OCI-LY3 (cell line): ENCODE data around the gene AP1S3.

Source experiments
- H2AFZ ChIP-seq: fragments of 200-600, 300-600 bp; shearing (Covaris generic); 2 replicates; pipeline ENCODE4 v1.6.0; 2014; ENCODE audit warnings: antibody characterized with exemption, low read depth, low read length
- H3K27ac ChIP-seq: fragments of 200-600, 300-600 bp; sonication (generic); 2 replicates; pipeline ENCODE4 v1.5.1; 2014; ENCODE audit warnings: mild to moderate bottlenecking, low read length, moderate library complexity, mixed read lengths
- H3K27me3 ChIP-seq: fragments of 200-600, 300-600 bp; sonication (generic); 2 replicates; pipeline ENCODE4 v1.6.1; 2014; ENCODE audit warnings: low read depth, low read length, mixed read lengths
- H3K36me3 ChIP-seq: fragments of 200-600, 300-600 bp; sonication (generic); replicated peaks from 2 replicates; pipeline ENCODE3; 2014; ENCODE audit warnings: low read depth, low read length, mixed read lengths
- H3K4me1 ChIP-seq: fragments of 300-600, 200-600 bp; sonication (generic); 2 replicates; pipeline ENCODE4 v1.6.1; 2014; ENCODE audit warnings: low read length, mixed read lengths
- H3K4me2 ChIP-seq: fragments of 200-600, 300-600 bp; sonication (generic); 2 replicates; pipeline ENCODE4 v1.6.1; 2014; ENCODE audit warnings: low read length, mixed read lengths
- H3K4me3 ChIP-seq: fragments of 300-600, 200-600 bp; sonication (generic); 2 replicates; pipeline ENCODE4 v1.5.1; 2014; ENCODE audit warnings: antibody characterized with exemption, mild to moderate bottlenecking, low read length, moderate library complexity
- H3K79me2 ChIP-seq: fragments of 300-600, 200-600 bp; shearing (Covaris generic); 2 replicates; pipeline ENCODE4 v1.6.1; 2014; ENCODE audit warnings: mild to moderate bottlenecking, low read length, mixed read lengths
- H3K9ac ChIP-seq: fragments of 300-600, 200-600 bp; shearing (Covaris generic); 2 replicates; pipeline ENCODE4 v1.6.0; 2014; ENCODE audit warnings: mild to moderate bottlenecking, low read length, moderate library complexity
- H3K9me3 ChIP-seq: fragments of 200-600, 300-600 bp; shearing (Covaris generic); 2 replicates; pipeline ENCODE4 v1.6.1; 2014; ENCODE audit warnings: low read length, mixed read lengths; ENCODE audit not compliant: insufficient read depth
- H4K20me1 ChIP-seq: fragments of 200-600, 300-600 bp; sonication (generic); 2 replicates; pipeline ENCODE4 v1.6.1; 2016; ENCODE audit warnings: low read length, mixed read lengths; ENCODE audit not compliant: insufficient read depth
- EZH2phosphoT487 ChIP-seq: fragments of 200-600 bp; shearing (Covaris generic); IDR thresholded peaks from 2 replicates; pipeline ENCODE4 v1.6.1; 2018; ENCODE audit warnings: antibody characterized with exemption, mixed run types, low read depth
- TF ChIP-seq, protein P1 (sequence below): fragments of 200-600, 300-600 bp; sonication (generic); IDR thresholded peaks from 2 replicates; pipeline ENCODE4 v1.5.1; 2014; ENCODE audit warnings: antibody characterized with exemption, low read length, low read depth

The AP1S3 gene

DNA sequence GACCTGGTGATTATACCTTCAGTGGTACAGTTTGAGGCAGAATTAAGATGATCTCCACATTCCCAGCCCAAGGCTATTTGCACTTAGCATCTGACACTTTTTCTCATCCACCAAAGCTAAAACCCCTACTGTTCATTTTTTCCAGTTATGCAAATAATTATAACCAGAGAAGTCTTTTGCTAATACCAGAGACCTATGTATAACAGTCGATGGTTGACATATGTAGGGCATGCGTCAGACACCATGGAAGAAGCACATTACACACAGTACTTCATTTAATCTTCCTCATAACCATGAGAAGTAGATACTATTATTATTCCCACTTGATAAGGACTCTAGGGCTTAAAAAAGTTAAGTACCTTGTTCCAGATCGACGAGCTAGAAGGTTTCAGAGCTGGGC is 36.5 kb downstream of the AP1S3 start:
- H3K4me1 ChIP-seq: peaks cover 60% of the 10 kb centered on the region
- H3K27me3 ChIP-seq: no peaks in the 10 kb centered on the region

DNA sequence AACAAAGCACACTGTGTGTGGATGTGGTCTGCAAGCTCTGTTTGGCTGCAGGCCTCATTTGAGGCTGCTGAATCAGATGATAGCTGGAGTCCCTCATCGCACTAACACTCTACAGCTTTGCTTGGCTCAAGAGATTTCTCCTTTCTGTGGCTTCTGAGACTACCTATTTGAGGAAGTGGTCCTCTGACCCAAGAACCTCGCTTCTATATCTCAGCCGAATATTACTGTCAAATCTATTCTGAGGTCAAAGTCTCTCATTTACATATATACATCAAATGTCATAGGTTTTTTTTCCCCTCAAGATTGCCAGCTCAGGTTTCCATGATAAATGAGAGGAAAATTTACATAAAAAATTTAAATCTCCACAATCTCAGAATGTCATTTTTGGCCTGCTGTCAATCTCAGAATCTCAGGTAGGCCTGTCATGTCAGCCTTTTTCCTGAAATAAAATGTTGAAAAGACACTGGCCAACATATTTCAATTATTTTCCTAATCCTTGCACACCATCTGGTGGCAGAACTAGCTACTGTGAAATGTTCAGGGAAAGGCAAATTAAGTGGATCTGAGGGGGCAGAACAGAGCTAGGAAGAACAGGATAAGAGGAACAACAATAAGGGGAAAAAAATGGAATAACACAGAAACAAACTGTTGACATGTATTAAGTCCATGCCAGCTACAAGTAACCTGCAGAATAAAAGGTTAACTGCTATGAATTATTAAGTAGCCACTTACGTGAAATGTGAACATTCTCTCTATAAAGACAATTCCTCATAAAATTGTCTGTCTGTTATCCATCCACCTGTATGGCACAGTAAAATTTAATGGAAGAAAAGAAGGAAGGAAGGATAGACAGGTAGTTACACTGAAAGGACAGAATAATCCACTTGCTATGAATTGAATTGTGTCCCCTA is 39.3 kb downstream of the AP1S3 start:
- no peaks in the 10 kb centered on the region for H3K9me3 ChIP-seq
- peak overlapping the region; percentile 27; the same call in 1 of the 2 replicates for H3K9ac ChIP-seq
- peak overlapping the region; percentile 20 for H3K27ac ChIP-seq
- peaks cover 42% of the 10 kb centered on the region for H3K79me2 ChIP-seq
- H3K36me3 ChIP-seq: peaks cover 5% of the 10 kb centered on the region
- no peak overlapping the region for H2AFZ ChIP-seq
- peak overlapping the region; percentile 58 for H3K4me2 ChIP-seq
- peaks cover 9% of the 10 kb centered on the region for H4K20me1 ChIP-seq
- H3K4me1 ChIP-seq: peaks cover 46% of the 10 kb centered on the region
- no peak for TF ChIP-seq EZH2phosphoT487
- TF ChIP-seq, protein P1, sequence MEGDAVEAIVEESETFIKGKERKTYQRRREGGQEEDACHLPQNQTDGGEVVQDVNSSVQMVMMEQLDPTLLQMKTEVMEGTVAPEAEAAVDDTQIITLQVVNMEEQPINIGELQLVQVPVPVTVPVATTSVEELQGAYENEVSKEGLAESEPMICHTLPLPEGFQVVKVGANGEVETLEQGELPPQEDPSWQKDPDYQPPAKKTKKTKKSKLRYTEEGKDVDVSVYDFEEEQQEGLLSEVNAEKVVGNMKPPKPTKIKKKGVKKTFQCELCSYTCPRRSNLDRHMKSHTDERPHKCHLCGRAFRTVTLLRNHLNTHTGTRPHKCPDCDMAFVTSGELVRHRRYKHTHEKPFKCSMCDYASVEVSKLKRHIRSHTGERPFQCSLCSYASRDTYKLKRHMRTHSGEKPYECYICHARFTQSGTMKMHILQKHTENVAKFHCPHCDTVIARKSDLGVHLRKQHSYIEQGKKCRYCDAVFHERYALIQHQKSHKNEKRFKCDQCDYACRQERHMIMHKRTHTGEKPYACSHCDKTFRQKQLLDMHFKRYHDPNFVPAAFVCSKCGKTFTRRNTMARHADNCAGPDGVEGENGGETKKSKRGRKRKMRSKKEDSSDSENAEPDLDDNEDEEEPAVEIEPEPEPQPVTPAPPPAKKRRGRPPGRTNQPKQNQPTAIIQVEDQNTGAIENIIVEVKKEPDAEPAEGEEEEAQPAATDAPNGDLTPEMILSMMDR: peak; percentile 44
- H3K27me3 ChIP-seq: no peaks in the 10 kb centered on the region
- H3K4me3 ChIP-seq: peak overlapping the region; percentile 48

More for the DNA sequence above, 36.5 kb downstream of the AP1S3 start:
- TF ChIP-seq, protein P1: no peak
- no peak for TF ChIP-seq EZH2phosphoT487
- H2AFZ ChIP-seq: no peak overlapping the region
- peaks cover 57% of the 10 kb centered on the region for H3K79me2 ChIP-seq
- peaks cover 9% of the 10 kb centered on the region for H4K20me1 ChIP-seq
- H3K36me3 ChIP-seq: peaks cover 5% of the 10 kb centered on the region
- no peak overlapping the region for H3K4me3 ChIP-seq
- H3K4me2 ChIP-seq: peak overlapping the region; percentile 40
- no peak overlapping the region for H3K9ac ChIP-seq
- no peaks in the 10 kb centered on the region for H3K9me3 ChIP-seq
- H3K27ac ChIP-seq: no peak overlapping the region

DNA sequence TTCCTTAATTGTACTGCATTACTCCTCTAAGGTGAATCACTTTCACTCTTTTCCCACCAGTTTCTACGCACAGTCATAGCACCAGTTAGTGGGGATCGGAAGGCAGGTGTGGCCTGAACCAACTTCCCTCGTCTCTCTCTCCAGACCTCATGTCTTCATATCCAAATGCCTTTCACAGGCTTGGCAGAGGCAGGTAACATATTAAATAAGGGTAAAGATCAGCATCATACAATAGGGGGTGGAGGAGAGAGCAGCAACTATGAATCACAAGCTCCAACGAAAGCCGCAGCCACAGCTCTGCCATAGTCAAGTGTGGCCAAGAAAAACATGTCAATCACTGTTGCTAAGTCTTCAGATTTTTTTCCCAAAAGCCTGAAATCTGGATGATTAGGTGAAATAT is 40.3 kb downstream of the AP1S3 start:
- Histone ChIP-seq H3K27ac (no peak overlapping the region), H3K9ac (no peak overlapping the region), H3K79me2 (peaks cover 40% of the 10 kb centered on the region), H3K36me3 (no peaks in the 10 kb centered on the region), H4K20me1 (peaks cover 12% of the 10 kb centered on the region), H3K27me3 (no peaks in the 10 kb centered on the region), H3K4me3 (no peak overlapping the region), H3K9me3 (no peaks in the 10 kb centered on the region), H3K4me2 (no peak overlapping the region), H3K4me1 (peaks cover 45% of the 10 kb centered on the region), H2AFZ (no peak overlapping the region)
- no peak for TF ChIP-seq EZH2phosphoT487
- TF ChIP-seq, protein P1: no peak

DNA sequence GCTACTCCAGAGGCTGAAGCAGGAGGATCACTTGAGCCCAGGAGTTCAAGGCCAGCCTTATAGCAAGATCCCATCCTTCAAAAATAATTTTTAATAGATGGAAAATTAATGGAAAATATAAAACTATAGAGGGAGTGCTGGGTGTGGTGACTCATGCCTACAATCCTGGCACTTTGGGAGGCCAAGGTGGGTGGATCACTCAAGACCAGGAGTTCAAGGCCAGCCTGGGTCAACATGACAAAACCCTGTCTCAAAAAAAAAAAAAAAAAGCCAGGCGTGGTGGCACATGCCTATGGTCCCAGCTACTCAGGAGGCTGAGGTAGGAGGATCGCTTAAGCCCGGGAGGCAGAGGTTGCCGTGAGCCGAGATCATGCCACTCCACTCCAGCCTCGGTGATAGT is 48.0 kb downstream of the AP1S3 start:
- no peaks in the 10 kb centered on the region for H3K9me3 ChIP-seq
- H3K4me1 ChIP-seq: peaks cover 28% of the 10 kb centered on the region
- no peak overlapping the region for H3K4me2 ChIP-seq

More for the DNA sequence above, 48.0 kb downstream of the AP1S3 start:
- no peak overlapping the region for H3K9ac ChIP-seq
- no peak overlapping the region for H2AFZ ChIP-seq
- H3K4me3 ChIP-seq: no peak overlapping the region
- H3K27ac ChIP-seq: no peak overlapping the region
- peaks cover 33% of the 10 kb centered on the region for H3K79me2 ChIP-seq
- no peaks in the 10 kb centered on the region for H3K36me3 ChIP-seq
- 0 out of 2 replicates have a peak, but pooled peaks cover 3% of the 10 kb centered on the region for H4K20me1 ChIP-seq
- no peaks in the 10 kb centered on the region for H3K27me3 ChIP-seq
- TF ChIP-seq EZH2phosphoT487: no peak
- TF ChIP-seq, protein P1: no peak
